ENCODE results near the gene PSMB2.

Gene PSMB2

GRCh38 chr1:35642471-35642955, 1.2 kb upstream of the PSMB2 start:
- DNase-seq (ENCODE audit: low read depth in 3 of 3): peak in 1 of 3 donors; percentile 4

- DNase-seq (ENCODE audit: low read depth in 3 of 3): peak in 2 of 3 donors; percentile 0 to 1
Observed at GRCh38 chr1:35640380-35641232, 720 bp downstream of the PSMB2 start.

GRCh38 chr1:35637401-35637809, 3.9 kb downstream of the PSMB2 start:
- no peak for DNase-seq (ENCODE audit: low read depth in 3 of 3)

GRCh38 chr1:35633547-35633946, 7.8 kb downstream of the PSMB2 start:
- no peak for DNase-seq (ENCODE audit: low read depth in 3 of 3)

GRCh38 chr1:35631396-35631795, 9.9 kb downstream of the PSMB2 start:
- DNase-seq (ENCODE audit: low read depth in 3 of 3): no peak

GRCh38 chr1:35629051-35629450, 12.3 kb downstream of the PSMB2 start:
- no peak for DNase-seq (ENCODE audit: low read depth in 3 of 3)

GRCh38 chr1:35623832-35624231, 17.5 kb downstream of the PSMB2 start:
- no peak for DNase-seq (ENCODE audit: low read depth in 3 of 3)

GRCh38 chr1:35622510-35623178, 18.7 kb downstream of the PSMB2 start:
- DNase-seq (ENCODE audit: low read depth in 3 of 3): no peak

- no peak for DNase-seq (ENCODE audit: low read depth in 3 of 3)
Observed at GRCh38 chr1:35619237-35620121, 21.8 kb downstream of the PSMB2 start.

GRCh38 chr1:35615440-35615839, 25.9 kb downstream of the PSMB2 start:
- no peak for DNase-seq (ENCODE audit: low read depth in 3 of 3)

GRCh38 chr1:35611655-35612054, 29.7 kb downstream of the PSMB2 start:
- DNase-seq (ENCODE audit: low read depth in 3 of 3): no peak

GRCh38 chr1:35605867-35606182, 35.5 kb downstream of the PSMB2 start:
- DNase-seq (ENCODE audit: low read depth in 3 of 3): no peak

GRCh38 chr1:35605071-35605866, 36.1 kb downstream of the PSMB2 start:
- DNase-seq (ENCODE audit: low read depth in 3 of 3): no peak

- DNase-seq (ENCODE audit: low read depth in 3 of 3): no peak
Observed at GRCh38 chr1:35603941-35604340, 37.4 kb downstream of the PSMB2 start.

GRCh38 chr1:35603468-35603867, 37.9 kb downstream of the PSMB2 start:
- no peak for DNase-seq (ENCODE audit: low read depth in 3 of 3)

GRCh38 chr1:35600593-35600992, 40.7 kb downstream of the PSMB2 start:
- no peak for DNase-seq (ENCODE audit: low read depth in 3 of 3)

- no peak for DNase-seq (ENCODE audit: low read depth in 3 of 3)
Observed at GRCh38 chr1:35599411-35599810, 41.9 kb downstream of the PSMB2 start.

GRCh38 chr1:35598895-35599294, 42.4 kb downstream of the PSMB2 start:
- DNase-seq (ENCODE audit: low read depth in 3 of 3): no peak

- DNase-seq (ENCODE audit: low read depth in 3 of 3): no peak
Observed at GRCh38 chr1:35597870-35598269, 43.5 kb downstream of the PSMB2 start.

GRCh38 chr1:35595684-35596083, 45.6 kb downstream of the PSMB2 start:
- no peak for DNase-seq (ENCODE audit: low read depth in 3 of 3)

GRCh38 chr1:35594005-35594760, 47.1 kb downstream of the PSMB2 start:
- DNase-seq (ENCODE audit: low read depth in 3 of 3): no peak

All from stimulated activated CD4-positive, alpha-beta T cell treated with anti-CD3 and anti-CD28 coated beads, TNF-alpha, amount 100 ng/mL, for 48 hours (primary cell).